Mammary epithelial cell (primary cell): Measurements from ENCODE around the gene ORAI3.

Source experiments
- CTCF ChIP-seq, 2 donors: IDR thresholded peaks in 1 of 2; conservative IDR thresholded peaks in 1 of 2; 2 replicates each; pipeline ENCODE4 v1.5.1; 2011 to 2012; ENCODE audit warnings: inconsistent platforms in 2 of 2, low read length in 2 of 2, mild to moderate bottlenecking in 2 of 2, control low read depth in 1 of 2, low read depth in 1 of 2; ENCODE audit not compliant: insufficient read depth in 1 of 2; ENCODE audit errors: extremely low read depth in 1 of 2
- EZH2 ChIP-seq: IDR thresholded peaks from 2 replicates; pipeline ENCODE4 v1.6.1; 2012; ENCODE audit warnings: low read length, inconsistent platforms, borderline replicate concordance

GRCh38 chr16:30951750-30952149 is 2.9 kb downstream of the ORAI3 start:
- TF ChIP-seq CTCF (conservative IDR thresholded peaks at IDR 0.05 in 1 of 2, IDR thresholded peaks at IDR 0.05 in 1 of 2; ENCODE audit: extremely low read depth in 1 of 2, insufficient read depth in 1 of 2, low read depth in 1 of 2, low read length in 2 of 2): no peak
- TF ChIP-seq EZH2: no peak
